Right forelimb (tissue), 1 donor: ENCODE results near the gene KCNIP3.

ENCODE experiments used
- DNase-seq: peaks from one replicate; pipeline ENCODE4 v3.0.0-alpha.2; 2018

The KCNIP3 gene

GRCh38 chr2:95297639-95298395, 670 bp downstream of the KCNIP3 start:
- DNase-seq: no peak

GRCh38 chr2:95298486-95299111, 1.5 kb downstream of the KCNIP3 start:
- DNase-seq: no peak

- no peak for DNase-seq
Measured at GRCh38 chr2:95299961-95300360, 2.8 kb downstream of the KCNIP3 start.

- no peak for DNase-seq
Measured at GRCh38 chr2:95300450-95300849, 3.3 kb downstream of the KCNIP3 start.

- DNase-seq: no peak
Measured at GRCh38 chr2:95301186-95301585, 4.0 kb downstream of the KCNIP3 start.

DNA sequence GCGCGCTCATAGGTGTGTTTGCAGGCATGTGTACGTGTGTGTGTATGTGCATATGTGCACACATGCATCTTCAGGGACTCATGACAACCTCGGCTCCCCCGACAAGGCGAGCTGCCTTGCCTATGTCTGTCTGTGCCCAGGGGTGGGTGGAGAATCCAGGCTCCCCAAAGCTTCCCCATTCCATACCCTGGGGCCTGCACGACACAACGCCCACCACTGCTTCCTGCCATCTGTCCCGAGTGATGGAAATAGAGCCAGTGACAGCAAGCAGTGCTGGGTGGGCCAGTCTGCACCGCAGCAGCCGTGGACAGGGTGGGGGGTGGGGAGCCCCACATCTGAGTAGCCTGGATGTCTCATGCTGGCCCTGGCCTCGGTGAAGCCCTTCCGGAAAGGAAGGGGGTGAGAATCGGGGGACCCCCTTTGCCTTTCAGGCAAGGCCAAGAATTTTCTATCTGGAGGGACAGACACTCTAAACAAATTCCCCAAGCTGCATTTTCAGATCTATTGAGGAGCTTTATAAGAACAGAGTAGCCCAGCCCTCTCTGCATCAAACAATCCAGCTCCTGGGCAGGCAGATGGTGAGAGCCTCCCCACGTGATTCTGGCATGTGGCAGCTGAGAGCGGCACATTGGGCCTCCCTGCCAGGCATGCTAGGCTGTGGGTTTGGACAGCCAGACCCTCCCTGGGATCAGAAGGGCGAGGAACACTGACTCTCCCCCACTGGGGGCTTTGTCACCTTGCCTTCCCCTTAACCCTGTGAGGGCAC, 4.9 kb downstream of the KCNIP3 start:
- no peak for DNase-seq

DNA sequence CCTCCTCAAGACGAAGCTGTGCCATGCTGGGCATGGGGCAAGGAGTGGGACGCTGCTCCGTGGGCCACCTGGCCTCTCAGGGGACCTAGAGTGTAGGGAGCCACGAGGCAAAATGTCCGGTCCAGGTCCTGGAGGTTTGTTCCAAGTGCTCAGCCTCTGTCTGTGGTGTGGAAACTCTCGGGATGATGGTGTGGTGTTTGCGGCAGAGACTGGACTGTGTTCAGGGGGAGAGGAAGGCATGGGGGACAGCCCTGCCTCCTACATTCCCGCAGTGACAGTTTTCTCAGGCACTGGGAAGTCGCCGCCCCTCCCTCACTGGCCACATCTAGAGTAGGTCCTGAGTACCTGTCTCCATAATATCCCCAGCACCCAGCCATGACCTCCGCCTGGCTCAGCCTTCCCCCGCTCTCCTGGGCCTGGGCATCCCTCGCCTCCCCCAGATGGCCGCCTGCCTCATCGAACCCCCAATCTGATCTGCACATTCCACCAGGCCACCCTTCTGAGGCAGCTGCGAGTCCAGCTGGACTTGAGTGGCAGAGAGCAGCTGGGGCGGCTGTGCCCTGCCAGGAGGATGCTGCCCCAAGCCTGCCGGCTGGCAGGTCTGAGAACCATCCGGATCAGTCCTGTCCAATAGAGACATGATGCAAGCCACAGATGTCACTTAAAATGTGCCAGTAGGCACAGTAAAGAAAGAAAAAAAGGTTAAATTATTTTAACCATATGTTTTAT, 6.2 kb downstream of the KCNIP3 start:
- peak; percentile 79 for DNase-seq

- no peak for DNase-seq
Measured at GRCh38 chr2:95305380-95306061, 8.4 kb downstream of the KCNIP3 start.

- no peak for DNase-seq
Measured at GRCh38 chr2:95306336-95306895, 9.3 kb downstream of the KCNIP3 start.

GRCh38 chr2:95307036-95307435, 9.9 kb downstream of the KCNIP3 start:
- no peak for DNase-seq

GRCh38 chr2:95307878-95308277, 10.7 kb downstream of the KCNIP3 start:
- DNase-seq: no peak

DNA sequence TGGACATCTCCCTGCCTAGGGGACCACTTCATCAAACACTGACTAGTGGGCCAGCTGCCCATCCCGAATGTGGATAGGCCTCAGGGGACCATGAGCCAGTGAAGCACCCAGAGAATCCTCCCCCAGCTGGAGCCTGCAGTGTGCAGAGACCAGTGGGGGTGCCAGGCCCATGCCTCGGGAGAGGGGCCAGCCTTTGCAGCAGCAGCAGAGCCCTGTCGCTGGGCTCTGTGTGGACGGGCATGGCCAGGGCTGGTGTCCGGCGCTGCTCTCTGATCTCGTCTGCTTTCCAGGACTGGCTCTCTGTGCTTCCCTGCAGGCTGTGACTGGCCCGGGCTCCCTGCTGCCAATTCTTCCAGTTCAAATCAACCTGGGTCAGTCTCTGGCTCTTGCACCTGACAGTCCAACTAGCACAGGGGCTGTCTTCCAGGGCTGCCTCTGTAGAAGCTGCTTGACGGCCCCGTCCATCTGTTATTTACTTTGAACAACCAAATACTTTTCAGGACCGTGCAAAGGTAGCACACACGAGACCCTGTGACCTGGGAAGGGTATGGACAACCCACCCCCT, 11.4 kb downstream of the KCNIP3 start:
- no peak for DNase-seq

- DNase-seq: no peak
Measured at GRCh38 chr2:95309599-95309998, 12.5 kb downstream of the KCNIP3 start.

GRCh38 chr2:95310216-95310615, 13.1 kb downstream of the KCNIP3 start:
- no peak for DNase-seq

GRCh38 chr2:95310651-95311050, 13.5 kb downstream of the KCNIP3 start:
- no peak for DNase-seq

DNA sequence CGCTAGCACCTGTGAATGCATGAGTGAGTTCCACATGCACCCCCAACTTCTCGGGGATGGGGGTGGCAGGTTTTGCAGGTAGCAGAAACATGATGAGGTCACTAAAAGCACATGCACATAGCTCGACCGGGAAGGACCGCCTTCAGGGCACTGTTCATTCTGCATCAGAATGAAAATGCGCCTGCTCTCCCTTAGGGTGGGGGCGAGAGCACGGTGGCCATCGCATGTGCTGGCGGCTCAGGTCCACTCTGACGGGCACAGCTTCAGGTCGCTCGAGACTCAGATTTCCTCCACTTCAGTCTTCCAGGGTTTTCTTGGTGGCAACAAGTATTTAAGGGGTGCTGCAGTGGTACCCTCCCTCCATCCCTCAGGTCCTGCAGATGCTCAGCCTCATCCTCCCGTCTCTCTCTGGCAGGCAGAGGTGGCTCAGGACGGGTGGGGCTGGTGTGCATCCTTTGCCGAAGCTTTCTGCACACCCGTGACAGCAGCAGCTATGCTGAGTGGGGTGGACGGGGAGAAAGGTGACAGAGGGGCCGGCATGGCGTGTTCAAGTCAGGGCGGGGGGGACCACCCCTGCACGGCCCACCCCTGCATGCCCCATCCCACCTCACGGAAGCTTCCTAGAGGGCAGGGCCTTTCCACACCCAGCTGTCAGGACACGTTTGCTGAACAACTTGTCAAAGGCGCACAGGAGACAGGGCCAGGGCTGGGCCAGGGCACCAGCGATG, 14.8 kb downstream of the KCNIP3 start:
- no peak for DNase-seq

GRCh38 chr2:95312543-95313201, 15.5 kb downstream of the KCNIP3 start:
- no peak for DNase-seq

GRCh38 chr2:95313296-95314131, 16.4 kb downstream of the KCNIP3 start:
- no peak for DNase-seq

DNA sequence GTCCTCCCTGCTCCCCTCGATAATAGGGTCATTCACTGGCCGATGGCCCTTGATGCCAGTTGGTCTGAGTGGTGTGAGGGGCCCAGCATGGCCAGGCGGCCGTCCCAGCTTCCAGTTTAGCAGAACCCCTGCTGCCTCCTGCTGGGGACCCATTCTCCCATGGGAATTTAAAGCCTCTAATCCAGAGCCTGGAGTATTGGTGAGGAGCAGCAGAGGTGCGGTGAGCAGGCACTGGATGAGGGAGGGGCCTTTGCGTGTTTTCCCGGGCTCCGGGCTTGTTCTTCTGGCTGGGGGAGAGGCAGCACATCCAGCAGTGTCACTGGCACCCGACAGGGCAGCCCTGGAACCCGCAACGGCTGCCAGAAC, 17.4 kb downstream of the KCNIP3 start:
- DNase-seq: no peak
